Keratinocyte (primary cell): ENCODE results near the gene TTC21B. TPM values are rescaled to one million over a fixed set of nuclear protein-coding genes. Genes with fewer than 3 reads are reported as not detected.

Experiments used
- DNase-seq: peaks from one replicate; pipeline ENCODE4 v3.0.0-alpha.2; 2011; ENCODE audit warnings: low read depth, missing footprints, low spot score
- FAIRE-seq: peaks from 2 replicates; lab custom pipeline; 2011; peaks lifted over from hg19 to GRCh38; lab: Jason Lieb, UNC
- H2AFZ ChIP-seq: 2 replicates; pipeline ENCODE4 v1.6.0; 2012; ENCODE audit warnings: low read length, control low read depth, inconsistent platforms; ENCODE audit not compliant: control insufficient read depth
- H3K27ac ChIP-seq: 2 replicates; pipeline ENCODE4 v1.5.1; 2011; ENCODE audit warnings: low read length; ENCODE audit not compliant: control insufficient read depth, insufficient read depth
- H3K27me3 ChIP-seq: 3 replicates; pipeline ENCODE4 v1.6.0; 2011; ENCODE audit warnings: low read length; ENCODE audit not compliant: control insufficient read depth, insufficient read depth; ENCODE audit errors: extremely low read depth
- H3K36me3 ChIP-seq, 2 experiments: 2 replicates in 1 of 2; 3 replicates in 1 of 2; pipeline ENCODE4 v1.5.1; 2011; ENCODE audit warnings: low read length in 2 of 2, mild to moderate bottlenecking in 1 of 2; ENCODE audit not compliant: control insufficient read depth in 2 of 2, insufficient read depth in 2 of 2; ENCODE audit errors: extremely low read depth in 1 of 2
- H3K4me1 ChIP-seq: 3 replicates; pipeline ENCODE4 v1.5.1; 2011; ENCODE audit warnings: low read length; ENCODE audit not compliant: control insufficient read depth, insufficient read depth; ENCODE audit errors: extremely low read depth
- H3K4me2 ChIP-seq: 3 replicates; pipeline ENCODE4 v1.6.0; 2011; ENCODE audit warnings: low read depth, low read length; ENCODE audit not compliant: control insufficient read depth, insufficient read depth; ENCODE audit errors: extremely low read depth
- H3K4me3 ChIP-seq, 3 experiments: fragments of 200-600 bp in 1 of 3; sonication (generic) in 1 of 3; 2 replicates in 2 of 3; 3 replicates in 1 of 3; pipeline ENCODE4 v1.5.1; 2011 to 2016; ENCODE audit warnings: low read length in 3 of 3, mild to moderate bottlenecking in 3 of 3, control low read depth in 2 of 3, inconsistent platforms in 1 of 3, low read depth in 1 of 3, mixed read lengths in 1 of 3, mixed run types in 1 of 3, moderate library complexity in 1 of 3; ENCODE audit not compliant: control insufficient read depth in 2 of 3, insufficient read depth in 2 of 3; ENCODE audit errors: extremely low read depth in 1 of 3
- H3K79me2 ChIP-seq: 2 replicates; pipeline ENCODE4 v1.6.0; 2012; ENCODE audit warnings: low read length; ENCODE audit not compliant: control insufficient read depth, insufficient read depth
- H3K9ac ChIP-seq: 3 replicates; pipeline ENCODE4 v1.6.0; 2011; ENCODE audit warnings: low read length; ENCODE audit not compliant: control insufficient read depth, insufficient read depth; ENCODE audit errors: extremely low read depth
- H3K9me1 ChIP-seq: 3 replicates; pipeline ENCODE4 v1.6.0; 2011; ENCODE audit warnings: low read length; ENCODE audit not compliant: control insufficient read depth, insufficient read depth; ENCODE audit errors: extremely low read depth
- H3K9me3 ChIP-seq: 2 replicates; pipeline ENCODE4 v1.5.1; 2012; ENCODE audit warnings: low read depth, low read length; ENCODE audit not compliant: control insufficient read depth
- H4K20me1 ChIP-seq: 3 replicates; pipeline ENCODE4 v1.6.0; 2011; ENCODE audit warnings: low read length; ENCODE audit not compliant: control insufficient read depth, insufficient read depth; ENCODE audit errors: extremely low read depth
- EZH2 ChIP-seq: IDR thresholded peaks from one replicate; pipeline ENCODE4 v1.6.1; 2012; ENCODE audit warnings: inconsistent platforms, mild to moderate bottlenecking, low read length, moderate library complexity
- dilution Hi-C: fragments of 300-500 bp; cut with MboI; formaldehyde crosslinking; loops from one replicate; pipeline ENCODE4 v1.7.0; 2020; ENCODE audit warnings: low sequenced_read_pairs; ENCODE audit not compliant: extremely low pct_ligation_motif_present
- polyA plus RNA-seq, 5 experiments: library from polyadenylated mRNA; depleted of rRNA in 3 of 5; stranded (reverse) in 3 of 5; stranded (forward) in 1 of 5; unstranded in 1 of 5; fragments of >200 nt; gene quantifications; 1 replicate in 1 of 5; 2 replicates in 3 of 5; 3 replicates in 1 of 5; pipeline versions ENCODE4 v1.2.1 to v1.2.3, GENCODE V29; 2011 to 2012; ENCODE audit warnings: missing spikeins in 2 of 5, low read depth in 1 of 5, low replicate concordance in 1 of 5
- TF ChIP-seq, protein P1 (sequence below), 3 experiments: IDR thresholded peaks in 1 of 3; conservative IDR thresholded peaks in 1 of 3; optimal IDR thresholded peaks in 1 of 3; 2 replicates in 2 of 3; 3 replicates in 1 of 3; pipeline versions ENCODE3 to v1.5.1; 2011; ENCODE audit warnings: low read length in 3 of 3, mild to moderate bottlenecking in 3 of 3, moderate library complexity in 2 of 3, control low read depth in 1 of 3, inconsistent platforms in 1 of 3; ENCODE audit not compliant: insufficient read depth in 2 of 3; ENCODE audit errors: extremely low read depth in 1 of 3

TTC21B gene
- polyA plus RNA-seq, 1 donor (not counting 4 experiments of a cell fraction or from before 2014, with no cell fraction given), result 8.0 TPM

DNA sequence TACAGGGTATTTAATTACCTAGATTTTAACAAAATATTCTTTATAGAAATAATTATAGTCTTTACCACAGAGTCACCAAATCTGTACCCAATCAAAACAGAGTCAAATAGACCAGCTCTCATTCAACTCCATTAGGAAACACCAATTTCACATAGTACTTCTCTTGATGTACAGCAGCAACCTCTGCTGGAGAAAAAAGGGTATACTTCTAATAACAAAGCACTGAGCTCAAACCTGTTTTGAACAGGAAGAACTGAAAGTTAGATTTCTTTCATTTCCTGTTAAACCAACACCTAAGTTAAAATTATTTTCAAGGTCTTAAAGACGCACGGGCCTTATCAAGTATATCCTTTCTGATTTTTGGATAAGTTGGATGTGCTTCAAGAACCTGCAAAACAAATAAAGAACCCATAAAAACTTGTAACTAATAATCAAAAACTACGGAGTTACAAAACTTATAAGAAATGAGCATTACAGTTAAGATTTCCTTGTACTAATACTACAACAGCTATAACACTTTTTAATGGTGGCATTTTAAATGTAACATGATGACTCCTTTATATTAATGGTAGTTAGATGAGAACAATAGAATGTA is 79.0 kb downstream of the TTC21B start:
- Histone ChIP-seq H3K36me3 (no peaks in the 10 kb centered on the region), H3K27ac (no peak overlapping the region), H3K79me2 (no peaks in the 10 kb centered on the region), H3K27me3 (no peaks in the 10 kb centered on the region), H3K9me1 (no peaks in the 10 kb centered on the region), H2AFZ (no peak overlapping the region), H3K4me1 (peaks cover 2% of the 10 kb centered on the region), H3K4me3 (no peak overlapping the region), H3K4me2 (no peak overlapping the region), H4K20me1 (no peaks in the 10 kb centered on the region), H3K9me3 (no peaks in the 10 kb centered on the region), H3K9ac (no peak overlapping the region)
- dilution Hi-C loops, result no loop called here
- DNase-seq (peak; percentile 25), FAIRE-seq (peak; percentile 68)
- TF ChIP-seq EZH2, result no peak
- TF ChIP-seq, protein P1, sequence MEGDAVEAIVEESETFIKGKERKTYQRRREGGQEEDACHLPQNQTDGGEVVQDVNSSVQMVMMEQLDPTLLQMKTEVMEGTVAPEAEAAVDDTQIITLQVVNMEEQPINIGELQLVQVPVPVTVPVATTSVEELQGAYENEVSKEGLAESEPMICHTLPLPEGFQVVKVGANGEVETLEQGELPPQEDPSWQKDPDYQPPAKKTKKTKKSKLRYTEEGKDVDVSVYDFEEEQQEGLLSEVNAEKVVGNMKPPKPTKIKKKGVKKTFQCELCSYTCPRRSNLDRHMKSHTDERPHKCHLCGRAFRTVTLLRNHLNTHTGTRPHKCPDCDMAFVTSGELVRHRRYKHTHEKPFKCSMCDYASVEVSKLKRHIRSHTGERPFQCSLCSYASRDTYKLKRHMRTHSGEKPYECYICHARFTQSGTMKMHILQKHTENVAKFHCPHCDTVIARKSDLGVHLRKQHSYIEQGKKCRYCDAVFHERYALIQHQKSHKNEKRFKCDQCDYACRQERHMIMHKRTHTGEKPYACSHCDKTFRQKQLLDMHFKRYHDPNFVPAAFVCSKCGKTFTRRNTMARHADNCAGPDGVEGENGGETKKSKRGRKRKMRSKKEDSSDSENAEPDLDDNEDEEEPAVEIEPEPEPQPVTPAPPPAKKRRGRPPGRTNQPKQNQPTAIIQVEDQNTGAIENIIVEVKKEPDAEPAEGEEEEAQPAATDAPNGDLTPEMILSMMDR (optimal IDR thresholded peaks at IDR 0.05 in 1 of 3, IDR thresholded peaks at IDR 0.05 in 1 of 3, conservative IDR thresholded peaks at IDR 0.05 in 1 of 3; ENCODE audit: extremely low read depth in 1 of 3, insufficient read depth in 2 of 3, low read length in 3 of 3), result peak in 2 of 3 experiments; percentile 57 to 59

DNA sequence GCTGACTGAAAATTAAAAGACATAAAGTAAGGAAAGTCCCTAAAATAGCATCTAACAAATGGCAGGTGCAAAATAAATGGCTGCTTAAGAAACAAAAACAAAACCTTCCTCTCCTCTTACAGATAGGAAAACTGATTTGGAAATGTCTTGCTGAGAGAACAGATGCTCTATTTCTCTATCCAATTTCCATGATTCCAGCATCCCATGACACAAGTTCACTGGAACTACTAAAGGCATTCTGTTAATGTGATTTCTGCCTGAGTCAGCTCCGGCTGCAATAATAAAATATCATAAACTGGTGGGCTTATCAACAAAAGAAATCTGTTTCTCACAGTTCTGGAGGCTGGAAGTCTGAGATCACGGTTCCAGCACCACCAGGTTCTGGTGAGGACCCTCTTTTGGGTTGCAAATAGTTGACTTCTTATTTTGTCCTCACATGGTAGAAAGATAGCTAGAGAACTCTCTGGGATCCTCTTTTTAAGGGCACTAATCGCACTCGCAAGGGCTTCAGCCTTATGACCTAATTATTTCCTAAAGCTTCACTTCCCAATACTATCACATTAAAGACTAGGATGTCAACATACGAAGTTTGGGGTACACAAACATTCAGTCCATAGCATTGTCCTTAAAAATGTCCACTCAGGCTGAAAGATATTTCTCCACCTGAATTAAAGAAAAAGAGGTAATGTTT is 81.3 kb downstream of the TTC21B start:
- no peak for FAIRE-seq
- Histone ChIP-seq H3K36me3 (no peaks in the 10 kb centered on the region), H3K27me3 (no peaks in the 10 kb centered on the region), H3K9ac (no peak overlapping the region), H3K4me3 (no peak overlapping the region), H3K27ac (no peak overlapping the region), H3K4me2 (no peak overlapping the region), H3K9me3 (no peaks in the 10 kb centered on the region), H3K9me1 (no peaks in the 10 kb centered on the region), H2AFZ (no peak overlapping the region), H3K79me2 (no peaks in the 10 kb centered on the region), H4K20me1 (no peaks in the 10 kb centered on the region), H3K4me1 (peaks cover 2% of the 10 kb centered on the region)
- no peak for TF ChIP-seq EZH2
- TF ChIP-seq, protein P1 (optimal IDR thresholded peaks at IDR 0.05 in 1 of 3, IDR thresholded peaks at IDR 0.05 in 1 of 3, conservative IDR thresholded peaks at IDR 0.05 in 1 of 3; ENCODE audit: extremely low read depth in 1 of 3, insufficient read depth in 2 of 3, low read length in 3 of 3), result no peak
- no peak for DNase-seq
- dilution Hi-C loops, result no loop called here
